ENCODE data around the gene CHD9NB. TPM values are rescaled to one million over a fixed set of nuclear protein-coding genes. Genes with fewer than 3 reads are reported as not detected.

Gene CHD9NB
- total RNA-seq, 1 donor from 2014 or later, result 0.24 TPM

- DNase-seq (ENCODE audit: low read depth), result no peak
Observed at GRCh38 chr16:53034306-53034705, 18.4 kb downstream of the CHD9NB start.

DNA sequence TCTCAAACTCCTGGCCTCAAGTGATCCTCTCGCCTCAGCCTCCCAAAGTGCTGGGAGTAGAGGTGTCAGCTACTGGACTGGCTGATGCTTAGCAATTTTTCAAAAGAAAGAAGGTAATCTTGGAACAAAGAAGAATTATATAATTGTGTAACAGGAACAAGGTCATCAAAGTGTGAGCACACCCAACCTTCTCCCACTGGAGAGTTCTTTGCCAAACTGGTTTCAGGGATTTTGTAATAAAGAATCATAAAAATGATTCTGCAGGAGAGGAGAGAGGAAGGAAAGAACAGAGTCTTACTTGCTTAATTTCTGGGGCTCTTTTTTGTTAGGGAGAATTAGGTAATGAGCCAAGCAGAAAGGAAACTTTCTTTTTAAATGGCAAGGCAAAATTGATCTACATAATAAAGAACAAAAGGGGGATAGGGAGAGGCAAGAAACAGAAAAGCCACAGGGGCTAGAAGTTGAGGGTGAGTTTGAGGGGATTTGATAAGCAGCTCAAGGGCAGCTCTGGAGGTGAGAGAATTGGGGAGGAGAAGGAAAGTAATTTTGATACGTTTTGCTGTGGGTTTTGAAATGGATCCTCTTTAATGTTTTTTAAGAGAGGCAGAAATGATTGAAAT, 21.3 kb downstream of the CHD9NB start:
- DNase-seq (ENCODE audit: low read depth), result no peak

DNA sequence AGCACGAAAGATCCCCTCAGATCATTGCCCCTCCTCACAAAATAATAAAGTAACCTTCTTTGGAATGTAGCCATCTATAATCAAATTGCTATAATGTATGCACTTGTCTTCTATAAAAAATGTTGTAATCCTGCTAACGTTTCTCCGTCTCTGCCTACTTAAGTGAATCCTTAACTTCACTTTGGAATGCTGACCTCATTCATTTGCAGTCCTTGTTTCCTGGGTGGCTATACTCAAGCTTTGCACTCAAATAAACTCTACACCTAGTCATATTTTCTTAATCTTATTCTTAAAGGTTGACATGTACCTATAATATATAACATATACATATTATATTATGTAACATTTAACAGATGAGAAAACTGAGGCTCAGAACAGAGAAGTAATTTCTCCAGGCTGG, 22.7 kb downstream of the CHD9NB start:
- DNase-seq (ENCODE audit: low read depth), result no peak

DNA sequence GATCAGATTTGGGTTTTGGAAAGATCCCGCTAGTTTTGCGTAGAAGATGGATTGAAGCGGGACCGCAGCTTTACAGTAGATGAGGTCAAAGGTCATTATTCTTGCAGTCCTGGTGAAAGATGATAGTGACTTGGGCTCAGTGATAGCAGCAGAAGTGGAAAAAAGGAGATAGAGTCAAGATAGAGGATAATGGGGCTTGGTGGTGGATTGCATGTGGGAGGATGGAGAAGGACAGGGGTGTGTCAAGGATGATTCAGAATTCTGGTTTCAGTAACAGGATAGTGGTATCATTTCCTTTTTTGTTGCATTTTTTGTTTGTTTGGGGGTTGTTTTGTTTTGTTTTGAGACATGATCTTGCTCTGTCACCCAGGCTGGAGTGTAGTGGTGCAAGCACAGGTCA, 28.7 kb downstream of the CHD9NB start:
- DNase-seq (ENCODE audit: low read depth), result no peak

DNA sequence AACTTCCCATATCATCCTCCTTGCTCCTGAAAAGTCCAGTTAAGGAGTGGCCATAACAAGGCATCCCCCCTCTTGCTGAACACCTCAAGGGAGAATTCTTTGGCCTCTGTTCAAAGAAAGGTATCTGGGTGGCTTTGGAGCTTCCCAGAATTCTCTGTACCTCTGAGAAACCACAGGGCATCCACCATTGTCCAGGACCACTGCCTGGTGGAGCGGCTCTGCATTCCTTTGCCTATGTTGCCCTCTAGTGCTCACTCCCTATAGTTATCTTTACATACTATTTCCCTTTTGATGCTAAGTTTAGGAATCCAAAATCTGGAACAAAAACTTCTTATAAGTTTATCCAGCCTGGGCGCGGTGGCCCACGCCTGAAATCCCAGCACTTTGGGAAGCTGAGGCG, 30.3 kb downstream of the CHD9NB start:
- DNase-seq (ENCODE audit: low read depth), result peak; percentile 56

DNA sequence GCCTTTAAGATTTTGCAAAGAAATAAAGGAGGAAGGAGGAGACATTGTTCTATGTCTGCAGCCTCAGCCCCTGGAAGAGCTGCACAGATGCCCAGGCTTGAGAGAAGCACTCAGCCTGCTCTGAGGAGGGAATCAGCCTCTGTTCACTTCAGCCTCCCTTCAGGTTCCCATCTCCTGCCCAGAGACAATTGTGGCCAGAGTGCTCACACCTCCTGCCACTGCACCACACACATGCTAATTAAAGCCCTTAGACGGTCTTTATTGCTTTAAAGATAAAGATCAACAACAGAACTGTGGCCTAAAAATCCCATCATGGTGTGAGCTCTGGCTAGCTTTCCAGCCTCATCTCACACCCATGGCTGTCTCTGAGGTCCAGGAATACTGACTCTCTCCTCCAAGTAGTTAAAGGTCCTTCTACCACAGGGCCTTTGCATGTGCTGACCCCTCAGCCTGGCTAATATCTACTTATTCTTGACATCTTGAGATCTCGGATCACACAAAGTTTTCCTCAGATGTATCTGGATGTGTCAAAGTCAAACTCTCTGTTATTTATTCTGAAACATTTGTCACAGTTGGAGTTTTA, 33.8 kb downstream of the CHD9NB start:
- no peak for DNase-seq (ENCODE audit: low read depth)

GRCh38 chr16:53014287-53014686, 38.4 kb downstream of the CHD9NB start:
- no peak for DNase-seq (ENCODE audit: low read depth)

GRCh38 chr16:53007095-53007494, 45.6 kb downstream of the CHD9NB start:
- no peak for DNase-seq (ENCODE audit: low read depth)

GRCh38 chr16:52997922-52998321, 54.8 kb downstream of the CHD9NB start:
- DNase-seq (ENCODE audit: low read depth), result no peak

- DNase-seq (ENCODE audit: low read depth), result no peak
Observed at GRCh38 chr16:52994942-52995341, 57.8 kb downstream of the CHD9NB start.

- DNase-seq (ENCODE audit: low read depth), result no peak
Observed at GRCh38 chr16:52993179-52993578, 59.5 kb downstream of the CHD9NB start.

DNA sequence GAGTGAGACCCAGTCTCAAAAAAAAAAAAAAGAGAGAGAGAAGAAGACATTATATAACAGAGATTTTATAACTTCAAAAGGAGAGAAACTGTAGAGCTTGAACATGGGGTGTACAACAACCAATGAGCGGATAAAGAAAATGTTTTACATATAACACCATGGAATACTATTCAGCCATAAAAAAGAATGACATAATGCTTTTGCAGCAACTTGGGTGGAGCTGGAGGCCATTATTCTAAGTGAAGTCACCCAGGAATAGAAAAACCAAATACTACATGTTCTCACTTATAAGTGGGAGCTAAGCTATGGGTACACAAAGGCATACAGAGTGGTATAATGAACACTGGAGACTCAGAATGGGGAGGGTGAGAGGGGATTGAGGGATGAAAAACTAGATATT, 61.1 kb downstream of the CHD9NB start:
- no peak for DNase-seq (ENCODE audit: low read depth)

Other genes with a start within 250 kb of the CHD9NB start
- 35.2 and 42.1 TPM in 2 replicates for gene CHD9, start 2.1 kb upstream of the CHD9NB start, total RNA-seq

All from myocyte (in vitro differentiated cells).